ENCODE measurements around the gene PKP3. TPM values are rescaled to one million over a fixed set of nuclear protein-coding genes. Genes with fewer than 3 reads are reported as not detected.
A peak's percentile ranks its signal among the peaks of the same experiment; 100 is the strongest.

The PKP3 gene
- total RNA-seq, 1 donor from 2014 or later = 20.6 TPM

- no peak for TF ChIP-seq CTCF (conservative IDR thresholded peaks at IDR 0.05; ENCODE audit: low read depth, low read length)
- no peak overlapping the region for H3K4me3 ChIP-seq (ENCODE audit: low read depth, low read length)
- no peak for DNase-seq (ENCODE audit: low read depth)
Observed at GRCh38 chr11:394858-395655, 1.0 kb downstream of the PKP3 start.

GRCh38 chr11:395866-396265 lies 1.9 kb downstream of the PKP3 start:
- no peak overlapping the region for H3K4me3 ChIP-seq (ENCODE audit: low read depth, low read length)
- TF ChIP-seq CTCF (conservative IDR thresholded peaks at IDR 0.05; ENCODE audit: low read depth, low read length) = no peak
- DNase-seq (ENCODE audit: low read depth) = no peak

- TF ChIP-seq CTCF (conservative IDR thresholded peaks at IDR 0.05; ENCODE audit: low read depth, low read length) = peak; percentile 49
- no peak for DNase-seq (ENCODE audit: low read depth)
- peak overlapping the region; percentile 61 for H3K4me3 ChIP-seq (ENCODE audit: low read depth, low read length)
Observed at GRCh38 chr11:396511-396947, 2.5 kb downstream of the PKP3 start.

- H3K4me3 ChIP-seq (ENCODE audit: low read depth, low read length) = peak overlapping the region; percentile 61
- DNase-seq (ENCODE audit: low read depth) = no peak
- TF ChIP-seq CTCF (conservative IDR thresholded peaks at IDR 0.05; ENCODE audit: low read depth, low read length) = peak; percentile 60
Observed at GRCh38 chr11:396948-397548, 3.0 kb downstream of the PKP3 start.

- TF ChIP-seq CTCF (conservative IDR thresholded peaks at IDR 0.05; ENCODE audit: low read depth, low read length) = no peak
- DNase-seq (ENCODE audit: low read depth) = no peak
- H3K4me3 ChIP-seq (ENCODE audit: low read depth, low read length) = no peak overlapping the region
Observed at GRCh38 chr11:398826-399225, 4.8 kb downstream of the PKP3 start.

- H3K4me3 ChIP-seq (ENCODE audit: low read depth, low read length) = no peak overlapping the region
- no peak for DNase-seq (ENCODE audit: low read depth)
- no peak for TF ChIP-seq CTCF (conservative IDR thresholded peaks at IDR 0.05; ENCODE audit: low read depth, low read length)
Observed at GRCh38 chr11:399731-400211, 5.8 kb downstream of the PKP3 start.
